ENCODE data around the gene TRAFD1. TPM values are rescaled to one million over a fixed set of nuclear protein-coding genes. Genes with fewer than 3 reads are reported as not detected.
"Not testable (repeated sequence)": the region's sequence is repeated elsewhere in the genome, so short reads cannot be mapped to it uniquely, and the experiment has no call there.

The TRAFD1 gene
- polyA plus RNA-seq, 10 donors, result 20.0 to 27.4 (median 23.3) TPM

GRCh38 chr12:112158461-112159145 is 33.2 kb downstream of the TRAFD1 start:
- not testable (repeated sequence) for DNase-seq

- DNase-seq, result no peak
Observed at GRCh38 chr12:112159146-112159541, 33.8 kb downstream of the TRAFD1 start.

- no peak for DNase-seq
Observed at GRCh38 chr12:112160611-112161010, 35.3 kb downstream of the TRAFD1 start.

- DNase-seq, result no peak
Observed at GRCh38 chr12:112161711-112162110, 36.4 kb downstream of the TRAFD1 start.

- no peak for DNase-seq
Observed at GRCh38 chr12:112162241-112162790, 37.0 kb downstream of the TRAFD1 start.

DNA sequence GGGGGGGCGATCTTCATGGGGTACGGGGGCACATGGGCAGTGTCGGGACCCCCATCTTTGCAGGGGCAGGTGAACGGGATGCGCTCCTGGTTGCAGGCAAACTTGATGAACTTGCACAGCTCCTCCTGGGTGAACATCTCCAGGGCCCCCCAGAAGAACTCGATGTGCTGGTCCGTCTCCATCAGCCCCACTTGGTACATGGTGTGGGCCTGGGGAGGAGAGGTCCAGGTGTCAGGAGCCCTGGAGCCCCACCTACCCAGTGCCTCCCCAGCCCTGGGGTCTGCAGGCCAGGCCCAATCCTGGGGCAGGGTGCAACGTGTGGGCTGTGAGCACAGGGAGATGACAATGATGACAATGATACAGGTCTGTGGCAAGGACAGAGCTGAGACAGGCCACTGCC is 37.7 kb downstream of the TRAFD1 start:
- DNase-seq, result no peak

DNA sequence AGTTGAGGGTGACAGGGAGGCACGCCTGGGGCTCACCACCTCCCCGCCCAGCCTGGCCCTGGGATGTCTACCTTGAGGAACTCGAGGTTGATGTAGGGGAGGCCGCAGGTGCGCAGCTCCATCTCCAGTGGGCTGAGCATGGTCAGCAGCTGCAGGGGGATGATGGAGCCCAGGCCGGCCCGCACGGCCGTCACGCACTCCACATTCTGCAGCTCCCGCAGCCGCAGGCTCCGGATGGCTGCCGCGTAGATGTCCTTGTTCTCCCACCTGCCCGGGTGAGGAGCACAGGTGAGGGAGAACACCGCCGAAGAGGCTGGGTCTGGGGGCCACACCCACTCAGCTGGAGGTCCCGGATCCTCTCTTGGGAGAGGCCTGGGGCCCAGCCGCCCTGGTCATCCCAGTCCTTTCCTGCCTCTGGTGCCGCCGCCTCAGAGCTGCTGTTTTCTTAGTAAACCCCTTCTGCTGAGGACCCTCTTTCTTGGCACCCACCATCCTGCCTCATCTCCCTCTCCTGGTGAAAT is 38.2 kb downstream of the TRAFD1 start:
- DNase-seq, result no peak

- no peak for DNase-seq
Observed at GRCh38 chr12:112164011-112164660, 38.8 kb downstream of the TRAFD1 start.

DNA sequence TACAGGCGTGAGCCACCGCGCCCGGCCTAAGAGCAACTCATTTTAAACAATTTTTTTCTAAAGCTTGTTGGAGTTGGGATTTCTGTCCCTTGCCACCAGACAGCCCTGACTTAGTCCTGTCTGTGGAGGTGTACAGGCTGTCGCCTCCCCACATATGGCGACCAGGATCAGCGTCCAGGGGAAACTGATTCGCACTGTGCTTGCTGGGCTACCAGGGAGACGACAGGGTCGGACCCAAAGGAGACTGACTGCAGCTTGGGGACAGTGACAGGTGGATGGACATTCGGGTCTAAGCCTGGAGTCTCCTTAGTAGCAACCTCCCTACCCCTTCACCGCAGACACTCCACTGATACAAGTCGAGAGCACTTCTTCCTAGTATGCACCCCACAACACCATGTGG is 40.3 kb downstream of the TRAFD1 start:
- DNase-seq, result no peak

- DNase-seq, result no peak
Observed at GRCh38 chr12:112166051-112167015, 41.0 kb downstream of the TRAFD1 start.

GRCh38 chr12:112167031-112167461 is 41.7 kb downstream of the TRAFD1 start:
- DNase-seq, result no peak

GRCh38 chr12:112167718-112168525 is 42.6 kb downstream of the TRAFD1 start:
- DNase-seq, result no peak

- DNase-seq, result no peak
Observed at GRCh38 chr12:112168561-112168971, 43.2 kb downstream of the TRAFD1 start.

GRCh38 chr12:112169161-112169872 is 44.0 kb downstream of the TRAFD1 start:
- no peak for DNase-seq

GRCh38 chr12:112169966-112170365 is 44.6 kb downstream of the TRAFD1 start:
- DNase-seq, result no peak

GRCh38 chr12:112170376-112170775 is 45.0 kb downstream of the TRAFD1 start:
- no peak for DNase-seq

- DNase-seq, result no peak
Observed at GRCh38 chr12:112170971-112171596, 45.7 kb downstream of the TRAFD1 start.

DNA sequence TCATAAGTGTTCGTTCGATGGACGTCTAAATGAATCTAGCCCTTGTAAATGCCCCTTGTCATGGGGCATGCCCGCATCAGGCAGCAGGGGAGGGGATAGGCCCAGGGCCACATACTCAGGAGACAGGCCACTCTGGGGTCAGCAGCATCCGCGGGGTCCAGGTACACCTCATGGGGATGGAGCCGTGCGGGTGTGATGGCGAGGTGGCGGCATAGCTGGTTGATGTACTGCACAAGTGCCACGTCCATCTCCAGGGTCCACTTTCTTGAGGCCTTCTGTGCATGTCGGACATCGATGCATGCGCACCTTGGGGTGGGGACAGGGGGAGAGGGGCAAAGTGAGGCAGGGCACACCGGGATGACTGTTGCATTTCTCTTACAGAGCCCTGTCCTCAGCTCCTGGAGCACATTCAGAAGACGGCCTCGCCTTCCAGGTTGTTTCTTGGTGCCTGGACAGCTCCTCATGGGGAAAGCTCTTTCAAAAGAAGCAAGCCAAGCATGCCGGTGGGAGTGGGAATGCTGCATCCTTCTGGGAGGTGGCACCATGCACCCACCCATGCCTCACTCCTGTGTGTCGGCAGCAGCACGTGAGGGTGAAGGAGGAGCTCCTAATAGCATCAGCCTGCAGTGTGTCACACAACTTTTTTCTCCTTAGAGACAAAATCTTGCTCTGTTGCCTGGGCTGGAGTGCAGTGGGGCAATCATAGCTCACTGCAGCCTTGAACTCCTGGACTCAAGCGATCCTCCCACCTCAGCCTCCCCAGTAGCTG is 47.4 kb downstream of the TRAFD1 start:
- DNase-seq, result no peak
